Liver (tissue), 9 donors: ENCODE results near the gene HAND1. TPM values are rescaled to one million over a fixed set of nuclear protein-coding genes. Genes with fewer than 3 reads are reported as not detected.

Source experiments
- DNase-seq: peaks from one replicate; pipeline ENCODE4 v3.0.0-alpha.2; 2017; ENCODE audit warnings: low spot score
- H3K27ac ChIP-seq, 2 donors: one replicate each; pipeline ENCODE4 v1.7.0; 2013; ENCODE audit warnings: inconsistent platforms in 2 of 2, low read length in 2 of 2, control low read depth in 1 of 2, low read depth in 1 of 2, mild to moderate bottlenecking in 1 of 2
- H3K27me3 ChIP-seq, 4 donors: one replicate each; pipeline versions ENCODE4 v1.6.1 to v1.7.0; 2013; ENCODE audit warnings: low read length in 3 of 4, inconsistent platforms in 1 of 4, mild to moderate bottlenecking in 1 of 4, moderate library complexity in 1 of 4; ENCODE audit not compliant: control insufficient read depth in 4 of 4, insufficient read depth in 4 of 4
- H3K36me3 ChIP-seq, 4 donors: one replicate each; pipeline versions ENCODE4 v1.6.1 to v1.7.0; 2013; ENCODE audit warnings: low read length in 3 of 4, mild to moderate bottlenecking in 3 of 4, low read depth in 1 of 4, moderate library complexity in 1 of 4; ENCODE audit not compliant: control insufficient read depth in 4 of 4, insufficient read depth in 3 of 4
- H3K4me1 ChIP-seq, 4 donors: one replicate each; pipeline versions ENCODE4 v1.6.1 to v1.7.0; 2013; ENCODE audit warnings: low read length in 3 of 4, mild to moderate bottlenecking in 3 of 4, moderate library complexity in 1 of 4; ENCODE audit not compliant: control insufficient read depth in 4 of 4, insufficient read depth in 4 of 4
- H3K4me3 ChIP-seq, 3 donors: one replicate each; pipeline versions ENCODE4 v1.6.1 to v1.7.0; 2013; ENCODE audit warnings: low read length in 3 of 3, control low read depth in 1 of 3, low read depth in 1 of 3, mild to moderate bottlenecking in 1 of 3
- H3K9ac ChIP-seq, 2 donors: one replicate each; pipeline ENCODE4 v1.7.0; 2013; ENCODE audit warnings: low read length in 2 of 2, mild to moderate bottlenecking in 2 of 2, moderate library complexity in 2 of 2, control low read depth in 1 of 2, low read depth in 1 of 2
- H3K9me3 ChIP-seq, 4 donors: one replicate each; pipeline versions ENCODE4 v1.6.1 to v1.7.0; 2013; ENCODE audit warnings: low read length in 3 of 4; ENCODE audit not compliant: control insufficient read depth in 4 of 4
- EGR1 ChIP-seq, 2 donors: IDR thresholded peaks; 2 replicates each; pipeline ENCODE4 v1.6.1; 2016 to 2018; ENCODE audit warnings: antibody characterized with exemption in 2 of 2, low read depth in 2 of 2
- FOXA1 ChIP-seq: IDR thresholded peaks from 2 replicates; pipeline ENCODE4 v1.6.1; 2016; ENCODE audit warnings: antibody characterized with exemption
- GABPA ChIP-seq, 2 donors: IDR thresholded peaks in 1 of 2; conservative IDR thresholded peaks in 1 of 2; 2 replicates each; pipeline ENCODE4 v1.6.1; 2016; ENCODE audit warnings: antibody characterized with exemption in 2 of 2, mild to moderate bottlenecking in 1 of 2, moderate library complexity in 1 of 2
- HNF4A ChIP-seq, 2 donors: conservative IDR thresholded peaks; 2 replicates each; pipeline ENCODE4 v1.6.1; 2016; ENCODE audit warnings: antibody characterized with exemption in 2 of 2, mild to moderate bottlenecking in 2 of 2
- HNF4G ChIP-seq: IDR thresholded peaks from 2 replicates; pipeline ENCODE4 v1.6.1; 2016; ENCODE audit warnings: antibody characterized with exemption
- JUND ChIP-seq, 2 donors: IDR thresholded peaks; 2 replicates each; pipeline ENCODE4 v1.6.1; 2016; ENCODE audit warnings: antibody characterized with exemption in 2 of 2
- NR2F2 ChIP-seq: IDR thresholded peaks from 2 replicates; pipeline ENCODE4 v1.6.1; 2016; ENCODE audit warnings: antibody characterized with exemption
- RAD21 ChIP-seq, 2 donors: IDR thresholded peaks; 2 replicates each; pipeline ENCODE4 v1.6.1; 2016; ENCODE audit warnings: antibody characterized with exemption in 2 of 2, mild to moderate bottlenecking in 2 of 2
- RXRA ChIP-seq, 2 donors: IDR thresholded peaks; 2 replicates each; pipeline ENCODE4 v1.6.1; 2017 to 2018; ENCODE audit warnings: antibody characterized with exemption in 2 of 2, mild to moderate bottlenecking in 1 of 2
- SP1 ChIP-seq: IDR thresholded peaks from 2 replicates; pipeline ENCODE4 v1.6.1; 2018; ENCODE audit warnings: antibody characterized with exemption, mild to moderate bottlenecking
- TAF1 ChIP-seq: conservative IDR thresholded peaks from 2 replicates; pipeline ENCODE4 v1.6.1; 2016; ENCODE audit warnings: antibody characterized with exemption, mild to moderate bottlenecking
- YY1 ChIP-seq: IDR thresholded peaks from 2 replicates; pipeline ENCODE4 v1.6.1; 2016; ENCODE audit warnings: antibody characterized with exemption, mild to moderate bottlenecking
- WGBS: extraction: QIAGEN DNeasy Blood & Tissue Kit; methylation state at CpG from one replicate; pipeline ENCODE4 v1.1.7; 2013; 5-methylcytosine and 5-hydroxymethylcytosine counted together
- polyA plus RNA-seq, 2 donors: library from polyadenylated mRNA; stranded (reverse) in 1 of 2; unstranded in 1 of 2; fragments of 200-250 nt in 1 of 2; fragments of >200 nt in 1 of 2; fragmentation: Nextera tagmentation in 1 of 2; extraction: Ambion mirVana in 1 of 2; gene quantifications; one replicate each; pipeline versions ENCODE4 v1.2.1 to v1.2.3, GENCODE V29; 2013 to 2015
- total RNA-seq, 2 donors: library from RNA; depleted of rRNA; stranded (reverse); fragments of >200 nt; gene quantifications; one replicate each; pipeline ENCODE4 v1.2.3, GENCODE V29; 2014
- TF ChIP-seq, protein P1 (sequence below): IDR thresholded peaks from 2 replicates; pipeline ENCODE4 v1.6.1; 2016; ENCODE audit warnings: antibody characterized with exemption, mild to moderate bottlenecking
- TF ChIP-seq, protein P2 (sequence below): IDR thresholded peaks from 2 replicates; pipeline ENCODE4 v1.6.1; 2016; ENCODE audit warnings: antibody characterized with exemption
- TF ChIP-seq, protein P3 (sequence below): IDR thresholded peaks from 2 replicates; pipeline ENCODE4 v1.6.1; 2016; ENCODE audit warnings: antibody characterized with exemption
- TF ChIP-seq, protein P4 (sequence below): IDR thresholded peaks from 2 replicates; pipeline ENCODE4 v1.6.1; 2016; ENCODE audit warnings: antibody characterized with exemption
- TF ChIP-seq, protein P5 (sequence below): fragments of 150-350 bp; IDR thresholded peaks from 2 replicates; pipeline ENCODE4 v1.5.1; 2017; ENCODE audit warnings: improper control_type of control experiment, low read depth, low read length; ENCODE audit not compliant: missing input control
- donor health status: healthy.
- donor health status: healthy.
- donor health status: healthy.
- donor health status: healthy.
- donor health status: healthy.

The HAND1 gene
- total and polyA plus RNA-seq, 4 donors, result not detected

DNA sequence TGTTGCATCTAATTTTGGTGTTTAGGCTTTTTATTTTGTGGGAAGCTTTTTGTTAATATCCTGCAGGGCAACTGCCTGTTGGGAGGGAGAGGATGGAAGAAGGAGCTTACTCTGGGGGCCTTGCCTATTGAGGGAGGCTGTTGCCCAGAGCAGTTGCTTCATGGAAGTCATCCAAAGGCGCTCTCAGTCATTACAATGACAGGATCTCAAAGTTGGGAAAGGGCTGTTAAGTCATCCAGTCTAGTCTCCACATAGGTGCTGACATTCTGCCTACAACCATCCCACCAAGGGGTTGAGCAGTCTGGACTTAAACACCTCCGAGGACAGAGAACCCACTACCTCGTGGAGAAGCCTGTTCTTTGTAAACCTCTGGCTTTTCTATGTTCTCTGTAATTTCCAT is 19.0 kb downstream of the HAND1 start (continued):
- TF ChIP-seq, protein P1, sequence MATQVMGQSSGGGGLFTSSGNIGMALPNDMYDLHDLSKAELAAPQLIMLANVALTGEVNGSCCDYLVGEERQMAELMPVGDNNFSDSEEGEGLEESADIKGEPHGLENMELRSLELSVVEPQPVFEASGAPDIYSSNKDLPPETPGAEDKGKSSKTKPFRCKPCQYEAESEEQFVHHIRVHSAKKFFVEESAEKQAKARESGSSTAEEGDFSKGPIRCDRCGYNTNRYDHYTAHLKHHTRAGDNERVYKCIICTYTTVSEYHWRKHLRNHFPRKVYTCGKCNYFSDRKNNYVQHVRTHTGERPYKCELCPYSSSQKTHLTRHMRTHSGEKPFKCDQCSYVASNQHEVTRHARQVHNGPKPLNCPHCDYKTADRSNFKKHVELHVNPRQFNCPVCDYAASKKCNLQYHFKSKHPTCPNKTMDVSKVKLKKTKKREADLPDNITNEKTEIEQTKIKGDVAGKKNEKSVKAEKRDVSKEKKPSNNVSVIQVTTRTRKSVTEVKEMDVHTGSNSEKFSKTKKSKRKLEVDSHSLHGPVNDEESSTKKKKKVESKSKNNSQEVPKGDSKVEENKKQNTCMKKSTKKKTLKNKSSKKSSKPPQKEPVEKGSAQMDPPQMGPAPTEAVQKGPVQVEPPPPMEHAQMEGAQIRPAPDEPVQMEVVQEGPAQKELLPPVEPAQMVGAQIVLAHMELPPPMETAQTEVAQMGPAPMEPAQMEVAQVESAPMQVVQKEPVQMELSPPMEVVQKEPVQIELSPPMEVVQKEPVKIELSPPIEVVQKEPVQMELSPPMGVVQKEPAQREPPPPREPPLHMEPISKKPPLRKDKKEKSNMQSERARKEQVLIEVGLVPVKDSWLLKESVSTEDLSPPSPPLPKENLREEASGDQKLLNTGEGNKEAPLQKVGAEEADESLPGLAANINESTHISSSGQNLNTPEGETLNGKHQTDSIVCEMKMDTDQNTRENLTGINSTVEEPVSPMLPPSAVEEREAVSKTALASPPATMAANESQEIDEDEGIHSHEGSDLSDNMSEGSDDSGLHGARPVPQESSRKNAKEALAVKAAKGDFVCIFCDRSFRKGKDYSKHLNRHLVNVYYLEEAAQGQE, result no peak

DNA sequence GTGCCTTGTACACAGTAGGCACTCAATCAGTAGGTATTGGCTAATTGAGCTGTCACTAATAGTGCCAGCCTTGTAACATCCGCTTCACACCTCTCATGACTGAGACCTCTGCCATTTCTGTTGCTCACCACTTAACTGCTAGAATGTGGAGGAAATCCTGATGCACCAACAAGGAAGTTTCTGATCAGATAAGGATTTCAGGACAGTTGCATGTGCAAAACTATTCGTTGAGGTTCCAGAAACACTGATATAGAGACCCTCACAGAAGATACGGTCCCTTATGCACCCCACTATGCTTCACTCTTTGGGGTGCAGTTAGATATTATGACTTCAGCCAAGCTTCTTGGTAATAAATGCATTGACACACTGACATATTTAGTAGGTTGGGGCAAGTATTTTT is 21.5 kb downstream of the HAND1 start:
- Histone ChIP-seq H3K4me3 (no peak overlapping the region), H3K4me1 (peaks cover 0 to 4% (median 3%) of the 10 kb centered on the region in 4 donors), H3K27ac (no peak overlapping the region), H3K36me3 (peaks cover 15 to 56% (median 44%) of the 10 kb centered on the region in 4 donors), H3K9me3 (no peaks in the 10 kb centered on the region), H3K9ac (no peak overlapping the region), H3K27me3 (no peaks in the 10 kb centered on the region)
- no peak for DNase-seq
- TF ChIP-seq GABPA (IDR thresholded peaks at IDR 0.05 in 1 of 2, conservative IDR thresholded peaks at IDR 0.05 in 1 of 2), result no peak
- TF ChIP-seq RAD21 (IDR thresholded peaks at IDR 0.05), result no peak
- no peak for TF ChIP-seq EGR1 (IDR thresholded peaks at IDR 0.05; ENCODE audit: low read depth in 2 of 2)
- TF ChIP-seq JUND (IDR thresholded peaks at IDR 0.05), result no peak
- TF ChIP-seq, protein P2, sequence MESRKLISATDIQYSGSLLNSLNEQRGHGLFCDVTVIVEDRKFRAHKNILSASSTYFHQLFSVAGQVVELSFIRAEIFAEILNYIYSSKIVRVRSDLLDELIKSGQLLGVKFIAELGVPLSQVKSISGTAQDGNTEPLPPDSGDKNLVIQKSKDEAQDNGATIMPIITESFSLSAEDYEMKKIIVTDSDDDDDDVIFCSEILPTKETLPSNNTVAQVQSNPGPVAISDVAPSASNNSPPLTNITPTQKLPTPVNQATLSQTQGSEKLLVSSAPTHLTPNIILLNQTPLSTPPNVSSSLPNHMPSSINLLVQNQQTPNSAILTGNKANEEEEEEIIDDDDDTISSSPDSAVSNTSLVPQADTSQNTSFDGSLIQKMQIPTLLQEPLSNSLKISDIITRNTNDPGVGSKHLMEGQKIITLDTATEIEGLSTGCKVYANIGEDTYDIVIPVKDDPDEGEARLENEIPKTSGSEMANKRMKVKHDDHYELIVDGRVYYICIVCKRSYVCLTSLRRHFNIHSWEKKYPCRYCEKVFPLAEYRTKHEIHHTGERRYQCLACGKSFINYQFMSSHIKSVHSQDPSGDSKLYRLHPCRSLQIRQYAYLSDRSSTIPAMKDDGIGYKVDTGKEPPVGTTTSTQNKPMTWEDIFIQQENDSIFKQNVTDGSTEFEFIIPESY, result no peak
- TF ChIP-seq, protein P3, sequence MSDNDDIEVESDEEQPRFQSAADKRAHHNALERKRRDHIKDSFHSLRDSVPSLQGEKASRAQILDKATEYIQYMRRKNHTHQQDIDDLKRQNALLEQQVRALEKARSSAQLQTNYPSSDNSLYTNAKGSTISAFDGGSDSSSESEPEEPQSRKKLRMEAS, result no peak
- TF ChIP-seq, protein P4, sequence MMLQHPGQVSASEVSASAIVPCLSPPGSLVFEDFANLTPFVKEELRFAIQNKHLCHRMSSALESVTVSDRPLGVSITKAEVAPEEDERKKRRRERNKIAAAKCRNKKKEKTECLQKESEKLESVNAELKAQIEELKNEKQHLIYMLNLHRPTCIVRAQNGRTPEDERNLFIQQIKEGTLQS, result no peak
- TF ChIP-seq TAF1, result no peak
- TF ChIP-seq, protein P1, result no peak
- no peak for TF ChIP-seq SP1
- TF ChIP-seq RXRA (IDR thresholded peaks at IDR 0.05), result no peak
- no peak for TF ChIP-seq HNF4G
- no peak for TF ChIP-seq NR2F2
- no peak for TF ChIP-seq HNF4A (conservative IDR thresholded peaks at IDR 0.05)
- TF ChIP-seq YY1, result no peak
- no peak for TF ChIP-seq FOXA1
- TF ChIP-seq, protein P5, sequence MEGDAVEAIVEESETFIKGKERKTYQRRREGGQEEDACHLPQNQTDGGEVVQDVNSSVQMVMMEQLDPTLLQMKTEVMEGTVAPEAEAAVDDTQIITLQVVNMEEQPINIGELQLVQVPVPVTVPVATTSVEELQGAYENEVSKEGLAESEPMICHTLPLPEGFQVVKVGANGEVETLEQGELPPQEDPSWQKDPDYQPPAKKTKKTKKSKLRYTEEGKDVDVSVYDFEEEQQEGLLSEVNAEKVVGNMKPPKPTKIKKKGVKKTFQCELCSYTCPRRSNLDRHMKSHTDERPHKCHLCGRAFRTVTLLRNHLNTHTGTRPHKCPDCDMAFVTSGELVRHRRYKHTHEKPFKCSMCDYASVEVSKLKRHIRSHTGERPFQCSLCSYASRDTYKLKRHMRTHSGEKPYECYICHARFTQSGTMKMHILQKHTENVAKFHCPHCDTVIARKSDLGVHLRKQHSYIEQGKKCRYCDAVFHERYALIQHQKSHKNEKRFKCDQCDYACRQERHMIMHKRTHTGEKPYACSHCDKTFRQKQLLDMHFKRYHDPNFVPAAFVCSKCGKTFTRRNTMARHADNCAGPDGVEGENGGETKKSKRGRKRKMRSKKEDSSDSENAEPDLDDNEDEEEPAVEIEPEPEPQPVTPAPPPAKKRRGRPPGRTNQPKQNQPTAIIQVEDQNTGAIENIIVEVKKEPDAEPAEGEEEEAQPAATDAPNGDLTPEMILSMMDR, result no peak
- 86% methylated on average over 3 of the region's 3 CpGs for WGBS
